NCI-H2227 (cell line): ENCODE results near the gene REEP6.
"Not testable (repeated sequence)": the region's sequence is repeated elsewhere in the genome, so short reads cannot be mapped to it uniquely, and the experiment has no call there.

ENCODE experiments used
- DNase-seq: peaks from one replicate; lab custom pipeline; 2025; ENCODE audit not compliant: unreplicated experiment; lab: John Stamatoyannopoulos, UW

REEP6 gene

GRCh38 chr19:1488282-1488601 lies 2.7 kb upstream of the REEP6 start:
- DNase-seq = no peak

GRCh38 chr19:1489463-1490310 lies 1.3 kb upstream of the REEP6 start:
- DNase-seq = no peak

- DNase-seq = peak; percentile 96
Measured at GRCh38 chr19:1490311-1491113, 469 bp upstream of the REEP6 start, which contains the start of gene PCSK4. PCSK4 (minus strand) TSS chr19:1490350; CDS start chr19:1490346, 4 bp downstream.

GRCh38 chr19:1491849-1492170 lies 829 bp downstream of the REEP6 start:
- DNase-seq = no peak

- no peak for DNase-seq
Measured at GRCh38 chr19:1492474-1493006, 1.6 kb downstream of the REEP6 start.

- no peak for DNase-seq
Measured at GRCh38 chr19:1494115-1494815, 3.3 kb downstream of the REEP6 start.

GRCh38 chr19:1495051-1495798 lies 4.2 kb downstream of the REEP6 start:
- no peak for DNase-seq

GRCh38 chr19:1495799-1496713 lies 5.1 kb downstream of the REEP6 start:
- no peak for DNase-seq

GRCh38 chr19:1496714-1497577 lies 6.0 kb downstream of the REEP6 start:
- no peak for DNase-seq

GRCh38 chr19:1497578-1498235 lies 6.7 kb downstream of the REEP6 start:
- DNase-seq = no peak

- not testable (repeated sequence) for DNase-seq
Measured at GRCh38 chr19:1499231-1499630, 8.2 kb downstream of the REEP6 start.

GRCh38 chr19:1501200-1501595 lies 10.2 kb downstream of the REEP6 start:
- no peak for DNase-seq

GRCh38 chr19:1502433-1503088 lies 11.6 kb downstream of the REEP6 start:
- no peak for DNase-seq

- DNase-seq = peak; percentile 35
Measured at GRCh38 chr19:1503089-1503924, 12.3 kb downstream of the REEP6 start.

GRCh38 chr19:1503925-1504773 lies 13.2 kb downstream of the REEP6 start:
- no peak for DNase-seq

GRCh38 chr19:1505012-1505411 lies 14.0 kb downstream of the REEP6 start:
- no peak for DNase-seq
